Measurements from ENCODE around the gene DAB1. TPM values are rescaled to one million over a fixed set of nuclear protein-coding genes. Genes with fewer than 3 reads are reported as not detected.
A peak's percentile ranks its signal among the peaks of the same experiment; 100 is the strongest.

DAB1 gene
- total RNA-seq, 1 donor from 2014 or later, result 1.6 TPM

GRCh38 chr1:56948403-56949023 lies 475.3 kb downstream of the DAB1 start:
- Mint-ChIP-seq H3K27me3 (ENCODE audit: low read depth, unreplicated experiment) (peaks cover 26% of the 10 kb centered on the region), H3K4me1 (ENCODE audit: low read depth, unreplicated experiment) (no peaks in the 10 kb centered on the region), H3K27ac (ENCODE audit: unreplicated experiment) (no peak overlapping the region), H3K4me3 (ENCODE audit: unreplicated experiment) (no peak overlapping the region), H3K9me3 (ENCODE audit: unreplicated experiment) (no peaks in the 10 kb centered on the region), H3K36me3 (ENCODE audit: low read depth, unreplicated experiment) (no peaks in the 10 kb centered on the region)
- Histone ChIP-seq H3K79me2 (ENCODE audit: insufficient read depth, low read length) (no peaks in the 10 kb centered on the region), H4K20me1 (ENCODE audit: insufficient read depth, low read length) (no peaks in the 10 kb centered on the region), H3K27me3 (ENCODE audit: insufficient read depth, low read length) (no peaks in the 10 kb centered on the region), H3K9me3 (ENCODE audit: insufficient read depth, low read depth, low read length) (peaks cover 3% of the 10 kb centered on the region), H3K36me3 (ENCODE audit: insufficient read depth, low read length) (no peaks in the 10 kb centered on the region), H3K4me1 (ENCODE audit: insufficient read depth, low read length) (no peaks in the 10 kb centered on the region), H3K4me3 (ENCODE audit: insufficient read depth, low read depth, low read length) (no peak overlapping the region), H3K4me2 (ENCODE audit: low read length) (no peak overlapping the region), H3K27ac (ENCODE audit: low read depth, low read length) (no peak overlapping the region), H3K9ac (ENCODE audit: low read length) (no peak overlapping the region), H2AFZ (ENCODE audit: low read depth, low read length) (no peak overlapping the region)
- DNase-seq (ENCODE audit: low read depth) (peak; percentile 38), FAIRE-seq (no peak)
- no peak for TF ChIP-seq EZH2 (IDR thresholded peaks at IDR 0.05; ENCODE audit: insufficient read depth, low read length)
- TF ChIP-seq, protein P1, sequence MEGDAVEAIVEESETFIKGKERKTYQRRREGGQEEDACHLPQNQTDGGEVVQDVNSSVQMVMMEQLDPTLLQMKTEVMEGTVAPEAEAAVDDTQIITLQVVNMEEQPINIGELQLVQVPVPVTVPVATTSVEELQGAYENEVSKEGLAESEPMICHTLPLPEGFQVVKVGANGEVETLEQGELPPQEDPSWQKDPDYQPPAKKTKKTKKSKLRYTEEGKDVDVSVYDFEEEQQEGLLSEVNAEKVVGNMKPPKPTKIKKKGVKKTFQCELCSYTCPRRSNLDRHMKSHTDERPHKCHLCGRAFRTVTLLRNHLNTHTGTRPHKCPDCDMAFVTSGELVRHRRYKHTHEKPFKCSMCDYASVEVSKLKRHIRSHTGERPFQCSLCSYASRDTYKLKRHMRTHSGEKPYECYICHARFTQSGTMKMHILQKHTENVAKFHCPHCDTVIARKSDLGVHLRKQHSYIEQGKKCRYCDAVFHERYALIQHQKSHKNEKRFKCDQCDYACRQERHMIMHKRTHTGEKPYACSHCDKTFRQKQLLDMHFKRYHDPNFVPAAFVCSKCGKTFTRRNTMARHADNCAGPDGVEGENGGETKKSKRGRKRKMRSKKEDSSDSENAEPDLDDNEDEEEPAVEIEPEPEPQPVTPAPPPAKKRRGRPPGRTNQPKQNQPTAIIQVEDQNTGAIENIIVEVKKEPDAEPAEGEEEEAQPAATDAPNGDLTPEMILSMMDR (IDR thresholded peaks at IDR 0.05; ENCODE audit: insufficient read depth, low read depth, low read length), result no peak

Measured in astrocyte (in vitro differentiated cells and primary cell).